ENCODE results near the gene CCDC7.

The CCDC7 gene

DNA sequence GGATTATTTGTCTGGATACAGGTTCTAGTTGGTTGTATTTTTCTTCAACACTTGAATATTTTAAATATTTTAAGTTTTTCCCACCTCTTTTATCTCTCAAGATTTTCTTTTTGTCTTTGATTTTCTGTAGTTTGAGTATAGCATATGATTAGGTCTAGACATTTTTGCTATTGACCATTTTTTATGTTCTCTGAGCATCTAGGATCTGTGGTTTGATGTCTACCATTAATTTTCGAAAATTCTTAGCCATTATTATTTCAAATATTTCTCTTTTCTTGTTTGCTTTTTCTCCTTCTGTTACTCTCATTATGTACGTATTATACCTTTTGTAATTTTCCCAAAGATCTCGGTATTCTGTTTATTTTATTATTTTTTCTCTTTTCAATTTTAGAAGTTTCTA is 293.0 kb downstream of the CCDC7 start:
- H4K20me1 ChIP-seq (ENCODE audit: insufficient read depth, low read length, poor library complexity, severe bottlenecking): no peaks in the 10 kb centered on the region
- H3K9me3 ChIP-seq (ENCODE audit: insufficient read depth, low read depth, low read length): peaks cover 7% of the 10 kb centered on the region
- no peaks in the 10 kb centered on the region for H3K4me1 ChIP-seq (ENCODE audit: insufficient read depth, low read length, poor library complexity, severe bottlenecking)
- no peaks in the 10 kb centered on the region for H3K79me2 ChIP-seq (ENCODE audit: insufficient read depth, low read length)
- H3K4me2 ChIP-seq (ENCODE audit: low read depth, low read length, poor library complexity, severe bottlenecking): no peak overlapping the region
- H2AFZ ChIP-seq (ENCODE audit: low read length): no peak overlapping the region
- H3K9ac ChIP-seq (ENCODE audit: low read depth, low read length, poor library complexity, severe bottlenecking): no peak overlapping the region
- H3K27me3 ChIP-seq (ENCODE audit: insufficient read depth, low read length, poor library complexity, severe bottlenecking): no peaks in the 10 kb centered on the region
- no peak for TF ChIP-seq EZH2phosphoT487 (IDR thresholded peaks at IDR 0.05; ENCODE audit: borderline replicate concordance)
- TF ChIP-seq, protein P1, sequence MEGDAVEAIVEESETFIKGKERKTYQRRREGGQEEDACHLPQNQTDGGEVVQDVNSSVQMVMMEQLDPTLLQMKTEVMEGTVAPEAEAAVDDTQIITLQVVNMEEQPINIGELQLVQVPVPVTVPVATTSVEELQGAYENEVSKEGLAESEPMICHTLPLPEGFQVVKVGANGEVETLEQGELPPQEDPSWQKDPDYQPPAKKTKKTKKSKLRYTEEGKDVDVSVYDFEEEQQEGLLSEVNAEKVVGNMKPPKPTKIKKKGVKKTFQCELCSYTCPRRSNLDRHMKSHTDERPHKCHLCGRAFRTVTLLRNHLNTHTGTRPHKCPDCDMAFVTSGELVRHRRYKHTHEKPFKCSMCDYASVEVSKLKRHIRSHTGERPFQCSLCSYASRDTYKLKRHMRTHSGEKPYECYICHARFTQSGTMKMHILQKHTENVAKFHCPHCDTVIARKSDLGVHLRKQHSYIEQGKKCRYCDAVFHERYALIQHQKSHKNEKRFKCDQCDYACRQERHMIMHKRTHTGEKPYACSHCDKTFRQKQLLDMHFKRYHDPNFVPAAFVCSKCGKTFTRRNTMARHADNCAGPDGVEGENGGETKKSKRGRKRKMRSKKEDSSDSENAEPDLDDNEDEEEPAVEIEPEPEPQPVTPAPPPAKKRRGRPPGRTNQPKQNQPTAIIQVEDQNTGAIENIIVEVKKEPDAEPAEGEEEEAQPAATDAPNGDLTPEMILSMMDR (conservative IDR thresholded peaks at IDR 0.05; ENCODE audit: low read length): no peak
- no peaks in the 10 kb centered on the region for H3K9me2 ChIP-seq (replicated peaks; ENCODE audit: low read depth, low read length)
- H3K36me3 ChIP-seq (ENCODE audit: insufficient read depth, low read length): no peaks in the 10 kb centered on the region
- H3K4me3 ChIP-seq (ENCODE audit: low read length, poor library complexity, severe bottlenecking): no peak overlapping the region
- no peaks in the 10 kb centered on the region for H3F3A ChIP-seq (ENCODE audit: low read depth)

DNA sequence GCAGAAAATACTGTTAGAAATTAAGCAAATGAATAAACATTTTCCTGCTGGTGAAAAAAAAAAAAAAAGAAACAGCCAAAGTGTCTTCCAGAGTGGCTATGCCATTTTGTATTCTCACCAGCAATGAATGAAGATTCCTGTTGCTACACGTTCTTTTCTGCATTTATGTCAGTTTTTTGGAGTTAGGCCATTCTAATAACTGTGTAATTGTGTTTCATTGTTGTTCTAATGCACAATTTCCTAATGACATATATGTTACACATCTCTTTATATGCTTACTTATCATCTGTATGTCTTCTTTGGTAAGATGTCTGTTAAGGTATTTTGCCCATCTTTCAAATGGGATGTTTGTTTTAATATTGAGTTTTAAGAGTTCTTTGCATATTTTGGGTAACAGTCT is 298.4 kb downstream of the CCDC7 start:
- no peak overlapping the region for H3K4me2 ChIP-seq (ENCODE audit: low read depth, low read length, poor library complexity, severe bottlenecking)
- H3K36me3 ChIP-seq (ENCODE audit: insufficient read depth, low read length): no peaks in the 10 kb centered on the region
- H3K4me1 ChIP-seq (ENCODE audit: insufficient read depth, low read length, poor library complexity, severe bottlenecking): peaks cover 7% of the 10 kb centered on the region
- H4K20me1 ChIP-seq (ENCODE audit: insufficient read depth, low read length, poor library complexity, severe bottlenecking): no peaks in the 10 kb centered on the region
- H3F3A ChIP-seq (ENCODE audit: low read depth): no peaks in the 10 kb centered on the region
- no peaks in the 10 kb centered on the region for H3K27me3 ChIP-seq (ENCODE audit: insufficient read depth, low read length, poor library complexity, severe bottlenecking)
- TF ChIP-seq EZH2phosphoT487 (IDR thresholded peaks at IDR 0.05; ENCODE audit: borderline replicate concordance): no peak
- TF ChIP-seq, protein P1 (conservative IDR thresholded peaks at IDR 0.05; ENCODE audit: low read length): no peak
- no peak overlapping the region for H3K9ac ChIP-seq (ENCODE audit: low read depth, low read length, poor library complexity, severe bottlenecking)
- H2AFZ ChIP-seq (ENCODE audit: low read length): no peak overlapping the region
- no peaks in the 10 kb centered on the region for H3K79me2 ChIP-seq (ENCODE audit: insufficient read depth, low read length)
- H3K9me2 ChIP-seq (replicated peaks; ENCODE audit: low read depth, low read length): no peaks in the 10 kb centered on the region
- H3K9me3 ChIP-seq (ENCODE audit: insufficient read depth, low read depth, low read length): 0 out of 2 replicates have a peak, but pooled peaks cover 3% of the 10 kb centered on the region
- no peak overlapping the region for H3K4me3 ChIP-seq (ENCODE audit: low read length, poor library complexity, severe bottlenecking)

DNA sequence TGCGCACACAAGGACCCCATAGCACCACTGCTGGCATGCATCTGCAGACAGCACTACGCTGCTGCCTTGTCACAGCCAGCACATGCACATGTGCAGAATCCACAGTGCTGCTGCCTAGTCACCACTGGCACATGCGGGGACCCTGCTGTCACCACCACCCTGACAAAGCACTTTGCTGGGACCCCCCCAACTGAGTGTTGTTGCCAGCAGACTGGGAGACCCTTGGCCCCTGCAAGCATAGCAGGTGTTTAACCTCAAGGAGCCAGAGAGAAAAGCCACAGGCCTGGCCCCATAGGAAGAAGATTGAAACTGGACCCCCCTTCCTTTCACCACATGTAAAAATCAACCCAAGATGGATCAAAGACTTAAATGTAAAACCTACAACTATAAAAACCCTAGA is 300.9 kb downstream of the CCDC7 start:
- Histone ChIP-seq H2AFZ (ENCODE audit: low read length) (no peak overlapping the region), H3K9ac (ENCODE audit: low read depth, low read length, poor library complexity, severe bottlenecking) (no peak overlapping the region), H3F3A (ENCODE audit: low read depth) (no peaks in the 10 kb centered on the region), H3K27me3 (ENCODE audit: insufficient read depth, low read length, poor library complexity, severe bottlenecking) (no peaks in the 10 kb centered on the region), H3K4me2 (ENCODE audit: low read depth, low read length, poor library complexity, severe bottlenecking) (no peak overlapping the region), H3K9me2 (replicated peaks; ENCODE audit: low read depth, low read length) (no peaks in the 10 kb centered on the region), H3K36me3 (ENCODE audit: insufficient read depth, low read length) (no peaks in the 10 kb centered on the region), H3K4me1 (ENCODE audit: insufficient read depth, low read length, poor library complexity, severe bottlenecking) (peaks cover 7% of the 10 kb centered on the region), H3K9me3 (ENCODE audit: insufficient read depth, low read depth, low read length) (no peaks in the 10 kb centered on the region), H3K79me2 (ENCODE audit: insufficient read depth, low read length) (no peaks in the 10 kb centered on the region), H3K4me3 (ENCODE audit: low read length, poor library complexity, severe bottlenecking) (no peak overlapping the region), H4K20me1 (ENCODE audit: insufficient read depth, low read length, poor library complexity, severe bottlenecking) (no peaks in the 10 kb centered on the region)
- TF ChIP-seq, protein P1 (conservative IDR thresholded peaks at IDR 0.05; ENCODE audit: low read length): no peak
- TF ChIP-seq EZH2phosphoT487 (IDR thresholded peaks at IDR 0.05; ENCODE audit: borderline replicate concordance): no peak
